Measurements from ENCODE around the gene CCDC6. TPM values are rescaled to one million over a fixed set of nuclear protein-coding genes. Genes with fewer than 3 reads are reported as not detected.
A peak's percentile ranks its signal among the peaks of the same experiment; 100 is the strongest.

CCDC6 gene
- total RNA-seq, 8 experiments from 2014 or later = 10.6 to 94.0 (median 18.4) TPM

GRCh38 chr10:59781511-59781910 lies 124.8 kb downstream of the CCDC6 start:
- Histone ChIP-seq H3K4me3 (no peak overlapping the region), H3K27ac (no peak overlapping the region), H3K4me1 (replicated peaks in 1 of 2) (peaks cover 0 to 2% of the 10 kb centered on the region in 2 donors)
- no peak for ATAC-seq (replicated peaks in 6 of 8)
- 43 to 100% (median 90%) methylated on average over 1 to 5 of the region's 8 CpGs; no CpG with 5 or more reads in 1 of the 10 experiments for WGBS, 10 experiments
- in situ Hi-C loops (cut with MboI; ENCODE audit: low pct_unique_long_range_greater_than_20kb in 2 of 9, low sequenced_read_pairs in 9 of 9, unreplicated experiment in 9 of 9) = no loop called here

- H3K4me3 ChIP-seq = no peak overlapping the region
- no peak overlapping the region for H3K27ac ChIP-seq
- H3K4me1 ChIP-seq (replicated peaks in 1 of 2) = peaks cover 0 to 2% of the 10 kb centered on the region in 2 donors
- WGBS, 10 experiments = 14 to 100% (median 74%) methylated on average over 1 to 5 of the region's 6 CpGs; no CpG with 5 or more reads in 1 of the 10 experiments
- in situ Hi-C loops (cut with MboI; ENCODE audit: low pct_unique_long_range_greater_than_20kb in 2 of 9, low sequenced_read_pairs in 9 of 9, unreplicated experiment in 9 of 9) = no loop called here
- ATAC-seq (replicated peaks in 6 of 8) = peak in 3 of 8 experiments; percentile 23 to 57 (median 40)
Measured at GRCh38 chr10:59779756-59780533, 126.4 kb downstream of the CCDC6 start.

- in situ Hi-C loops (cut with MboI; ENCODE audit: low pct_unique_long_range_greater_than_20kb in 2 of 9, low sequenced_read_pairs in 9 of 9, unreplicated experiment in 9 of 9) = no loop called here
- H3K4me1 ChIP-seq (replicated peaks in 1 of 2) = no peaks in the 10 kb centered on the region
- H3K4me3 ChIP-seq = no peak overlapping the region
- H3K27ac ChIP-seq = no peak overlapping the region
- 38 to 96% (median 86%) methylated on average over 1 to 6 of the region's 6 CpGs; no CpG with 5 or more reads in 4 of the 10 experiments for WGBS, 10 experiments
- no peak for ATAC-seq (replicated peaks in 6 of 8)
Measured at GRCh38 chr10:59774451-59774850, 131.9 kb downstream of the CCDC6 start.

- Histone ChIP-seq H3K4me1 (replicated peaks in 1 of 2) (no peaks in the 10 kb centered on the region), H3K4me3 (no peak overlapping the region), H3K27ac (no peak overlapping the region)
- ATAC-seq (replicated peaks in 6 of 8) = no peak
- in situ Hi-C loops (cut with MboI; ENCODE audit: low pct_unique_long_range_greater_than_20kb in 2 of 9, low sequenced_read_pairs in 9 of 9, unreplicated experiment in 9 of 9) = no loop called here
- WGBS, 10 experiments = 56 to 80% (median 60%) methylated on average over 1 to 2 of the region's 2 CpGs; no CpG with 5 or more reads in 5 of the 10 experiments
Measured at GRCh38 chr10:59773088-59773487, 133.3 kb downstream of the CCDC6 start.

- H3K27ac ChIP-seq = no peak overlapping the region
Measured at GRCh38 chr10:59771162-59771807, 135.1 kb downstream of the CCDC6 start.

GRCh38 chr10:59770689-59771088 lies 135.7 kb downstream of the CCDC6 start:
- WGBS, 10 experiments = 64 to 100% (median 92%) methylated on average over 3 to 8 of the region's 11 CpGs; no CpG with 5 or more reads in 4 of the 10 experiments
- Histone ChIP-seq H3K27ac (no peak overlapping the region), H3K4me1 (replicated peaks in 1 of 2) (no peaks in the 10 kb centered on the region), H3K4me3 (no peak overlapping the region)
- in situ Hi-C loops (cut with MboI; ENCODE audit: low pct_unique_long_range_greater_than_20kb in 2 of 9, low sequenced_read_pairs in 9 of 9, unreplicated experiment in 9 of 9) = no loop called here
- ATAC-seq (replicated peaks in 6 of 8) = no peak

More at GRCh38 chr10:59771162-59771807, 135.1 kb downstream of the CCDC6 start:
- H3K4me3 ChIP-seq = no peak overlapping the region
- ATAC-seq (replicated peaks in 6 of 8) = no peak
- H3K4me1 ChIP-seq (replicated peaks in 1 of 2) = no peaks in the 10 kb centered on the region
- 80 to 97% (median 93%) methylated on average over 2 to 6 of the region's 7 CpGs; no CpG with 5 or more reads in 5 of the 10 experiments for WGBS, 10 experiments
- in situ Hi-C loops (cut with MboI; ENCODE audit: low pct_unique_long_range_greater_than_20kb in 2 of 9, low sequenced_read_pairs in 9 of 9, unreplicated experiment in 9 of 9) = no loop called here

GRCh38 chr10:59762505-59762904 lies 143.9 kb downstream of the CCDC6 start:
- H3K27ac ChIP-seq = no peak overlapping the region

GRCh38 chr10:59757966-59758365 lies 148.4 kb downstream of the CCDC6 start:
- H3K4me3 ChIP-seq = no peak overlapping the region

More at GRCh38 chr10:59762505-59762904, 143.9 kb downstream of the CCDC6 start:
- H3K4me3 ChIP-seq = no peak overlapping the region
- H3K4me1 ChIP-seq (replicated peaks in 1 of 2) = no peaks in the 10 kb centered on the region
- no peak for ATAC-seq (replicated peaks in 6 of 8)
- 8 to 64% (median 45%) methylated on average over 1 to 2 of the region's 2 CpGs; no CpG with 5 or more reads in 2 of the 10 experiments for WGBS, 10 experiments
- in situ Hi-C loops (cut with MboI; ENCODE audit: low pct_unique_long_range_greater_than_20kb in 2 of 9, low sequenced_read_pairs in 9 of 9, unreplicated experiment in 9 of 9) = no loop called here

GRCh38 chr10:59754951-59755350 lies 151.4 kb downstream of the CCDC6 start:
- H3K4me3 ChIP-seq = no peak overlapping the region
- ATAC-seq (replicated peaks in 6 of 8) = no peak
- in situ Hi-C loops (cut with MboI; ENCODE audit: low pct_unique_long_range_greater_than_20kb in 2 of 9, low sequenced_read_pairs in 9 of 9, unreplicated experiment in 9 of 9) = no loop called here
- no peak overlapping the region for H3K27ac ChIP-seq
- no peaks in the 10 kb centered on the region for H3K4me1 ChIP-seq (replicated peaks in 1 of 2)
- WGBS, 10 experiments = 50 to 100% (median 91%) methylated on average over 1 to 4 of the region's 4 CpGs; no CpG with 5 or more reads in 1 of the 10 experiments

More at GRCh38 chr10:59757966-59758365, 148.4 kb downstream of the CCDC6 start:
- WGBS, 10 experiments = 58 to 100% (median 94%) methylated on average over 1 to 3 of the region's 3 CpGs; no CpG with 5 or more reads in 1 of the 10 experiments
- in situ Hi-C loops (cut with MboI; ENCODE audit: low pct_unique_long_range_greater_than_20kb in 2 of 9, low sequenced_read_pairs in 9 of 9, unreplicated experiment in 9 of 9) = no loop called here
- Histone ChIP-seq H3K27ac (no peak overlapping the region), H3K4me1 (replicated peaks in 1 of 2) (no peaks in the 10 kb centered on the region)
- ATAC-seq (replicated peaks in 6 of 8) = no peak

GRCh38 chr10:59753267-59753666 lies 153.1 kb downstream of the CCDC6 start, which contains the start of gene MRLN:
TSS of gene MRLN (minus strand) at chr10:59753455.
- H3K4me3 ChIP-seq = no peak within 1 kb of the TSS
- ATAC-seq (replicated peaks in 6 of 8) = no peak
- H3K27ac ChIP-seq = no peak within 1 kb of the TSS
- in situ Hi-C loops (cut with MboI; ENCODE audit: low pct_unique_long_range_greater_than_20kb in 2 of 9, low sequenced_read_pairs in 9 of 9, unreplicated experiment in 9 of 9) = no loop called here
- H3K4me1 ChIP-seq (replicated peaks in 1 of 2) = no peaks in the 10 kb centered on the region
- 14 to 79% (median 63%) methylated on average over 1 to 3 of the region's 3 CpGs; no CpG with 5 or more reads in 1 of the 10 experiments for WGBS, 10 experiments

GRCh38 chr10:59752278-59752940 lies 153.9 kb downstream of the CCDC6 start:
- in situ Hi-C loops (cut with MboI; ENCODE audit: low pct_unique_long_range_greater_than_20kb in 2 of 9, low sequenced_read_pairs in 9 of 9, unreplicated experiment in 9 of 9) = no loop called here
- ATAC-seq (replicated peaks in 6 of 8) = no peak
- Histone ChIP-seq H3K4me3 (no peak overlapping the region), H3K27ac (no peak overlapping the region), H3K4me1 (replicated peaks in 1 of 2) (no peaks in the 10 kb centered on the region)
- 0 to 100% (median 51%) methylated on average over 1 to 2 of the region's 2 CpGs; no CpG with 5 or more reads in 2 of the 10 experiments for WGBS, 10 experiments

GRCh38 chr10:59750155-59750945 lies 156.0 kb downstream of the CCDC6 start:
- in situ Hi-C loops (cut with MboI; ENCODE audit: low pct_unique_long_range_greater_than_20kb in 2 of 9, low sequenced_read_pairs in 9 of 9, unreplicated experiment in 9 of 9) = no loop called here
- no peak for ATAC-seq (replicated peaks in 6 of 8)
- 20 to 93% (median 81%) methylated on average over 1 to 11 of the region's 12 CpGs for WGBS, 10 experiments
- no peak overlapping the region for H3K27ac ChIP-seq
- no peak overlapping the region for H3K4me3 ChIP-seq
- no peaks in the 10 kb centered on the region for H3K4me1 ChIP-seq (replicated peaks in 1 of 2)
